Ramos (cell line): ENCODE data around the gene GLDN.
"Not testable (repeated sequence)": the region's sequence is repeated elsewhere in the genome, so short reads cannot be mapped to it uniquely, and the experiment has no call there.

Experiments used
- in situ Hi-C: fragments of 300-500 bp; cut with MboI; formaldehyde crosslinking; loops from one replicate; pipeline ENCODE4 v1.14.3; 2022; ENCODE audit warnings: low sequenced_read_pairs; ENCODE audit not compliant: unreplicated experiment

Gene GLDN

GRCh38 chr15:51424780-51425179 is 83.3 kb downstream of the GLDN start:
- in situ Hi-C loops, result no loop called here

GRCh38 chr15:51425517-51426040 is 84.1 kb downstream of the GLDN start:
- in situ Hi-C loops, result no loop called here

- in situ Hi-C loops, result no loop called here
Observed at GRCh38 chr15:51438526-51438925, 97.1 kb downstream of the GLDN start.

GRCh38 chr15:51443282-51443914 is 101.9 kb downstream of the GLDN start:
- in situ Hi-C loops, result no loop called here

GRCh38 chr15:51444112-51444511 is 102.7 kb downstream of the GLDN start:
- in situ Hi-C loops, result no loop called here

GRCh38 chr15:51444807-51445206 is 103.4 kb downstream of the GLDN start:
- in situ Hi-C loops, result no loop called here

GRCh38 chr15:51446029-51446744 is 104.7 kb downstream of the GLDN start:
- in situ Hi-C loops, result not testable (repeated sequence)

- in situ Hi-C loops, result no loop called here
Observed at GRCh38 chr15:51447855-51448621, 106.6 kb downstream of the GLDN start.

GRCh38 chr15:51448622-51449399 is 107.4 kb downstream of the GLDN start:
- in situ Hi-C loops, result no loop called here

GRCh38 chr15:51450001-51450400 is 108.5 kb downstream of the GLDN start:
- in situ Hi-C loops, result no loop called here
